PC-3 (cell line): ENCODE results near the gene PAPSS1. TPM values are rescaled to one million over a fixed set of nuclear protein-coding genes. Genes with fewer than 3 reads are reported as not detected.

Experiments
- ATAC-seq: fragments of 200-7000 bp; cut with Tn5 transposase; 2 replicates; pipeline ENCODE4 v1.9.1; 2020; ENCODE audit warnings: mild to moderate bottlenecking, moderate library complexity
- BruUV-seq: library from RNA; stranded (reverse); fragments of 400-500 nt; replicated peaks from 2 replicates; lab custom pipeline; 2021; lab: Mats Ljungman, UMichigan
- CTCF ChIA-PET: fragments of 300-600 bp; sonication (Branson Sonifier 250); formaldehyde crosslinking; loops from one replicate; lab custom pipeline; 2022; ENCODE audit warnings: antibody characterized with exemption; lab: Charles Lee
- POLR2A ChIA-PET: fragments of 300-600 bp; sonication (Branson Sonifier 250); formaldehyde crosslinking; loops from one replicate; lab custom pipeline; 2022; ENCODE audit warnings: antibody characterized with exemption; ENCODE audit not compliant: unreplicated experiment; lab: Charles Lee
- DNase-seq: peaks from one replicate; pipeline ENCODE4 v3.0.0-alpha.2; 2015
- H2AFZ ChIP-seq: fragments of 300-600 bp; sonication (generic); 2 replicates; pipeline ENCODE4 v1.6.0; 2016; ENCODE audit warnings: antibody characterized with exemption, low read length
- H3F3A ChIP-seq: fragments of 300-600 bp; sonication (generic); one replicate; pipeline ENCODE4 v1.6.0; 2017; ENCODE audit warnings: antibody characterized with exemption, low read length, control low read depth, mild to moderate bottlenecking; ENCODE audit not compliant: unreplicated experiment
- H3K27ac ChIP-seq: fragments of 300-600 bp; sonication (generic); 2 replicates; pipeline ENCODE4 v1.5.1; 2016; ENCODE audit warnings: mild to moderate bottlenecking, low read length
- H3K27me3 ChIP-seq: fragments of 300-600 bp; sonication (generic); 2 replicates; pipeline ENCODE4 v1.6.1; 2016; ENCODE audit warnings: low read length, mixed read lengths
- H3K36me3 ChIP-seq: fragments of 300-600 bp; sonication (generic); 2 replicates; pipeline ENCODE4 v1.6.1; 2016; ENCODE audit warnings: low read depth, mixed run types, low read length, mixed read lengths
- H3K4me1 ChIP-seq: fragments of 300-600 bp; sonication (generic); 2 replicates; pipeline ENCODE4 v1.5.1; 2016; ENCODE audit warnings: low read length; ENCODE audit not compliant: insufficient read depth
- H3K4me2 ChIP-seq: fragments of 300-600 bp; sonication (generic); 2 replicates; pipeline ENCODE4 v1.6.0; 2016; ENCODE audit warnings: low read length
- H3K4me3 ChIP-seq: fragments of 300-600 bp; sonication (generic); 2 replicates; pipeline ENCODE4 v1.5.1; 2016; ENCODE audit warnings: mild to moderate bottlenecking, low read length, mixed read lengths
- H3K79me2 ChIP-seq: fragments of 300-600 bp; sonication (generic); 2 replicates; pipeline ENCODE4 v1.6.1; 2017; ENCODE audit warnings: low read length, mixed read lengths
- H3K9ac ChIP-seq: fragments of 300-600 bp; sonication (generic); 2 replicates; pipeline ENCODE4 v1.6.0; 2016; ENCODE audit warnings: mild to moderate bottlenecking, low read length
- H3K9me2 ChIP-seq: fragments of 300-600 bp; sonication (generic); replicated peaks from 2 replicates; pipeline ENCODE4 v1.6.1; 2016; ENCODE audit warnings: mixed run types, low read length, mixed read lengths
- H3K9me3 ChIP-seq: fragments of 300-600 bp; sonication (generic); 2 replicates; pipeline ENCODE4 v1.6.1; 2016; ENCODE audit warnings: low read length, mixed read lengths
- H4K20me1 ChIP-seq: fragments of 300-600 bp; sonication (generic); 2 replicates; pipeline ENCODE4 v1.6.1; 2016; ENCODE audit warnings: low read length, mixed read lengths
- EZH2 ChIP-seq: fragments of 300-600 bp; sonication (generic); IDR thresholded peaks from one replicate; pipeline ENCODE4 v1.6.1; 2017; ENCODE audit warnings: antibody characterized with exemption, mild to moderate bottlenecking, low read length; ENCODE audit not compliant: unreplicated experiment
- EZH2phosphoT487 ChIP-seq: fragments of 300-600 bp; sonication (generic); IDR thresholded peaks from 2 replicates; pipeline ENCODE4 v1.6.1; 2018; ENCODE audit warnings: mild to moderate bottlenecking, antibody characterized with exemption, low read length, borderline replicate concordance
- intact Hi-C: fragments of 100-400 bp; cut with micrococcal nuclease; formaldehyde crosslinking; loops from 2 replicates; pipeline ENCODE4 v1.9.0; 2023
- total RNA-seq: library from RNA; depleted of rRNA; stranded (reverse); fragments of >200 nt; gene quantifications from 2 replicates; pipeline ENCODE4 v1.2.3, GENCODE V29; 2014
- TF ChIP-seq, protein P1 (sequence below): fragments of 300-600 bp; sonication (generic); conservative IDR thresholded peaks from 2 replicates; pipeline ENCODE4 v1.5.1; 2017; ENCODE audit warnings: antibody characterized with exemption, low read depth, mild to moderate bottlenecking, low read length

PAPSS1 gene
- total RNA-seq, 1 experiment from 2014 or later: 28.0 TPM

DNA sequence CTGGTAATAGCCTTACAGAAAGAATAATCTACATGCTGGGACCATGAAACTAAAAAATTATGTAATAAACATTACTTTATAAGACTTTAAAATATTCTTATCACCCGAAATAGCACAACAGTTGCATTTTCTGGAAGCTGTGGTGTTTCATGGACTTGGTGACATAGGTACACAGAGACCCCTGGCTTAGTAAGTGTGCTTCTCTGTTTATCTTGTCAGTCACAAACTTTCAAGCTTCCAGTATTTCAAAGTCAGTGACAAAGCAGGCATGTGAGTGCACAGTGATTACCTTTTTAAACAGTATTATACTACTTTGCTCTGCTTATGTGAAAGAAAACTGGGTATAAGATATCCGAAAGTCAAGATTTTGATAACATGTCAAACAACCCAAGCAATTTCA lies 84.3 kb downstream of the PAPSS1 start:
- CTCF ChIA-PET: no interaction called here
- H3K4me2 ChIP-seq: no peak overlapping the region
- no peaks in the 10 kb centered on the region for H3F3A ChIP-seq
- H3K27ac ChIP-seq: no peak overlapping the region
- no peaks in the 10 kb centered on the region for H3K27me3 ChIP-seq
- no peak overlapping the region for H2AFZ ChIP-seq
- ATAC-seq: no peak
- intact Hi-C loops: loop anchor here (2.0 kb wide), 1 partner anchor 57 kb away; no protein-coding TSS in a partner anchor
- no peaks in the 10 kb centered on the region for H3K9me2 ChIP-seq
- no peak for DNase-seq
- no peak overlapping the region for H3K4me3 ChIP-seq
- POLR2A ChIA-PET: no interaction called here
- H3K9me3 ChIP-seq: no peaks in the 10 kb centered on the region
- TF ChIP-seq, protein P1, sequence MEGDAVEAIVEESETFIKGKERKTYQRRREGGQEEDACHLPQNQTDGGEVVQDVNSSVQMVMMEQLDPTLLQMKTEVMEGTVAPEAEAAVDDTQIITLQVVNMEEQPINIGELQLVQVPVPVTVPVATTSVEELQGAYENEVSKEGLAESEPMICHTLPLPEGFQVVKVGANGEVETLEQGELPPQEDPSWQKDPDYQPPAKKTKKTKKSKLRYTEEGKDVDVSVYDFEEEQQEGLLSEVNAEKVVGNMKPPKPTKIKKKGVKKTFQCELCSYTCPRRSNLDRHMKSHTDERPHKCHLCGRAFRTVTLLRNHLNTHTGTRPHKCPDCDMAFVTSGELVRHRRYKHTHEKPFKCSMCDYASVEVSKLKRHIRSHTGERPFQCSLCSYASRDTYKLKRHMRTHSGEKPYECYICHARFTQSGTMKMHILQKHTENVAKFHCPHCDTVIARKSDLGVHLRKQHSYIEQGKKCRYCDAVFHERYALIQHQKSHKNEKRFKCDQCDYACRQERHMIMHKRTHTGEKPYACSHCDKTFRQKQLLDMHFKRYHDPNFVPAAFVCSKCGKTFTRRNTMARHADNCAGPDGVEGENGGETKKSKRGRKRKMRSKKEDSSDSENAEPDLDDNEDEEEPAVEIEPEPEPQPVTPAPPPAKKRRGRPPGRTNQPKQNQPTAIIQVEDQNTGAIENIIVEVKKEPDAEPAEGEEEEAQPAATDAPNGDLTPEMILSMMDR: no peak
- TF ChIP-seq EZH2 (no peak), EZH2phosphoT487 (no peak)
- H3K9ac ChIP-seq: no peak overlapping the region
- no peaks in the 10 kb centered on the region for H3K36me3 ChIP-seq
- H3K4me1 ChIP-seq: no peaks in the 10 kb centered on the region
- BruUV-seq: no TSS peak
- no peaks in the 10 kb centered on the region for H4K20me1 ChIP-seq
- no peaks in the 10 kb centered on the region for H3K79me2 ChIP-seq

DNA sequence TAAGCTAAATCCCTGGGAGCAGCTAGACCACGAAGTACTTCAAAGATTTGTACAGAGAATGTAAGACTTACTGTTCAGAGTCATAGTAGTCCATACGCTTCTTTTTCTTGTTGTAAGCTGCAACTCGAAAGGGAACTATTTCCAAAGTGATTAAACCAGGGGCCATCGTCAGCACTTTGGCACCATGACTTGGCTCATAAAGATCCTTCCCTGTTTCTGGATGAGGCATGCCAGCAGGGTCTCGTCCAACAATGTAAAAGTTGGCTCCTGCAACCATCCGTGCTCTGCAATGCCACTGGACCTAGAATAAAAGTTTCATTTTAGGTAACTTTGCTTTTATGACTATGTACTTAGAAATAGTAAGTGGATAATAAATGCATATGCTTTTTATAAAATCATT lies 88.5 kb downstream of the PAPSS1 start:
- ChIA-PET POLR2A (no interaction called here), CTCF (no interaction called here)
- Histone ChIP-seq H3K36me3 (no peaks in the 10 kb centered on the region), H3K4me1 (no peaks in the 10 kb centered on the region), H3K27ac (no peak overlapping the region), H3K9ac (no peak overlapping the region), H3K4me2 (no peak overlapping the region), H3K79me2 (no peaks in the 10 kb centered on the region), H3K27me3 (no peaks in the 10 kb centered on the region), H3F3A (no peaks in the 10 kb centered on the region), H3K4me3 (no peak overlapping the region), H3K9me2 (no peaks in the 10 kb centered on the region), H3K9me3 (no peaks in the 10 kb centered on the region), H4K20me1 (no peaks in the 10 kb centered on the region), H2AFZ (no peak overlapping the region)
- BruUV-seq: no TSS peak
- ATAC-seq: no peak
- intact Hi-C loops: no loop called here
- TF ChIP-seq EZH2: no peak
- DNase-seq: no peak

DNA sequence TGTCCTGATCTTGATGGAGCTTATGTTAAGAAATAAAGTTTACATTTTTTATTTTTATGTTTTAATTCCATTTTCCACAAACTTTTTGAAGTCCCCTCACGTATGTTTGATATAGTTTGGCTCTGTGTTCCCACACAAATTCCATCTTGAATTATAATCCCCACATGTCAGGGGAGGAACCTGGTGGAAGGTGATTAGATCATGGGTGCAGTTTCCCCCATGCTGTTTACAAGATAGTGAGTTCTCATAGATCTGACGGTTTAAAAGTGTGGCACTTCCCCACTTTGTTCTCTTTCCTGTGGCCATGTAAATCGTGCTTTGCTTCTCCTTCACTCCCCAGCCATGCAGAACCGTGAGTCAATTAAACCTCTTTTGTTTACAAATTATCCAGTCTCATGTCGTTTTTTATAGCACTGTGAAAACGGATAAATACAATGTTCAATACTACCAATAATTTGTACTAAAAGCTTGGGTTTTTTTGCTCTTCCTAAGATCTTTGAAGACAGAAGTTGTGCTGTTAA lies 89.8 kb downstream of the PAPSS1 start:
- no TSS peak for BruUV-seq
- DNase-seq (no peak), ATAC-seq (no peak)
- no peak overlapping the region for H3K4me2 ChIP-seq
- H4K20me1 ChIP-seq: no peaks in the 10 kb centered on the region
- no peaks in the 10 kb centered on the region for H3K79me2 ChIP-seq
- H3K36me3 ChIP-seq: no peaks in the 10 kb centered on the region
- no peaks in the 10 kb centered on the region for H3K4me1 ChIP-seq
- no peaks in the 10 kb centered on the region for H3F3A ChIP-seq
- TF ChIP-seq EZH2: no peak
- TF ChIP-seq, protein P1: no peak
- TF ChIP-seq EZH2phosphoT487: no peak
- ChIA-PET POLR2A (no interaction called here), CTCF (no interaction called here)
- H3K4me3 ChIP-seq: no peak overlapping the region
- intact Hi-C loops: no loop called here
- H3K9me3 ChIP-seq: no peaks in the 10 kb centered on the region
- H3K27me3 ChIP-seq: no peaks in the 10 kb centered on the region
- no peak overlapping the region for H3K27ac ChIP-seq
- H2AFZ ChIP-seq: no peak overlapping the region
- no peaks in the 10 kb centered on the region for H3K9me2 ChIP-seq
- H3K9ac ChIP-seq: no peak overlapping the region
